Measurements from ENCODE around the gene PYGL. TPM values are rescaled to one million over a fixed set of nuclear protein-coding genes. Genes with fewer than 3 reads are reported as not detected.
"Not testable (repeated sequence)": the region's sequence is repeated elsewhere in the genome, so short reads cannot be mapped to it uniquely, and the experiment has no call there.

The PYGL gene
- total RNA-seq, 1 donor from 2014 or later, result 65.6 TPM

DNA sequence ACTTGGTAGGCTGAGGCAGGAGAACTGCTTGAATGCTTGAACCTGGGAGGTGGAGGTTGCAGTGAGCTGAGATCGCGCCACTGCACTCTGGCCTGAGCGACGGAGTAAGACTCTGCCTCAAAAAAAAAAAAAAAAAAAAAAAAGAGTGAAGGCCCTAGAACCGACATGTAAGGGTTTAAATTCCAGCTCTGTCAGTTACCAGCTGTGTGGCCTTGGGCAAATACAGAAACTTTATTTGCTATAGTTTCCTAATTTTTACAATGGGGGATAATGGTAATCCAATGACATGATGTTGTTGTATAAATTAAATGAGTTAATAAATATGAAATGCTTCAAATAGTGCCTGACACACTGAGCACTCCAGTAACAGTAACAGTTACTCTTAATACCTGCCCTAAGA, 19.6 kb upstream of the PYGL start:
- intact Hi-C loops (cut with DNase I), result no loop called here
- TF ChIP-seq, protein P1, sequence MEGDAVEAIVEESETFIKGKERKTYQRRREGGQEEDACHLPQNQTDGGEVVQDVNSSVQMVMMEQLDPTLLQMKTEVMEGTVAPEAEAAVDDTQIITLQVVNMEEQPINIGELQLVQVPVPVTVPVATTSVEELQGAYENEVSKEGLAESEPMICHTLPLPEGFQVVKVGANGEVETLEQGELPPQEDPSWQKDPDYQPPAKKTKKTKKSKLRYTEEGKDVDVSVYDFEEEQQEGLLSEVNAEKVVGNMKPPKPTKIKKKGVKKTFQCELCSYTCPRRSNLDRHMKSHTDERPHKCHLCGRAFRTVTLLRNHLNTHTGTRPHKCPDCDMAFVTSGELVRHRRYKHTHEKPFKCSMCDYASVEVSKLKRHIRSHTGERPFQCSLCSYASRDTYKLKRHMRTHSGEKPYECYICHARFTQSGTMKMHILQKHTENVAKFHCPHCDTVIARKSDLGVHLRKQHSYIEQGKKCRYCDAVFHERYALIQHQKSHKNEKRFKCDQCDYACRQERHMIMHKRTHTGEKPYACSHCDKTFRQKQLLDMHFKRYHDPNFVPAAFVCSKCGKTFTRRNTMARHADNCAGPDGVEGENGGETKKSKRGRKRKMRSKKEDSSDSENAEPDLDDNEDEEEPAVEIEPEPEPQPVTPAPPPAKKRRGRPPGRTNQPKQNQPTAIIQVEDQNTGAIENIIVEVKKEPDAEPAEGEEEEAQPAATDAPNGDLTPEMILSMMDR (IDR thresholded peaks at IDR 0.05), result no peak

GRCh38 chr14:50961605-50962221, 17.4 kb upstream of the PYGL start:
- Histone ChIP-seq H3K27ac (no peak overlapping the region), H3K9me3 (no peaks in the 10 kb centered on the region), H3K4me3 (no peak overlapping the region), H3K36me3 (no peaks in the 10 kb centered on the region), H3K4me1 (peaks cover 22% of the 10 kb centered on the region), H3K27me3 (ENCODE audit: low read depth) (no peaks in the 10 kb centered on the region)
- intact Hi-C loops (cut with DNase I), result no loop called here
- TF ChIP-seq, protein P1 (IDR thresholded peaks at IDR 0.05), result no peak
- DNase-seq (no peak), ATAC-seq (peak; percentile 18 to 23)

More for the DNA sequence above, 19.6 kb upstream of the PYGL start:
- Histone ChIP-seq H3K4me1 (peaks cover 22% of the 10 kb centered on the region), H3K36me3 (no peaks in the 10 kb centered on the region), H3K4me3 (no peak overlapping the region), H3K9me3 (no peaks in the 10 kb centered on the region), H3K27ac (no peak overlapping the region), H3K27me3 (ENCODE audit: low read depth) (no peaks in the 10 kb centered on the region)
- DNase-seq (no peak), ATAC-seq (no peak)

GRCh38 chr14:50957296-50957695, 13.0 kb upstream of the PYGL start:
- TF ChIP-seq, protein P1 (IDR thresholded peaks at IDR 0.05), result no peak
- Histone ChIP-seq H3K27me3 (ENCODE audit: low read depth) (no peaks in the 10 kb centered on the region), H3K4me1 (peaks cover 12% of the 10 kb centered on the region), H3K4me3 (no peak overlapping the region), H3K9me3 (no peaks in the 10 kb centered on the region), H3K27ac (no peak overlapping the region), H3K36me3 (no peaks in the 10 kb centered on the region)
- intact Hi-C loops (cut with DNase I), result no loop called here
- DNase-seq (no peak), ATAC-seq (no peak)

DNA sequence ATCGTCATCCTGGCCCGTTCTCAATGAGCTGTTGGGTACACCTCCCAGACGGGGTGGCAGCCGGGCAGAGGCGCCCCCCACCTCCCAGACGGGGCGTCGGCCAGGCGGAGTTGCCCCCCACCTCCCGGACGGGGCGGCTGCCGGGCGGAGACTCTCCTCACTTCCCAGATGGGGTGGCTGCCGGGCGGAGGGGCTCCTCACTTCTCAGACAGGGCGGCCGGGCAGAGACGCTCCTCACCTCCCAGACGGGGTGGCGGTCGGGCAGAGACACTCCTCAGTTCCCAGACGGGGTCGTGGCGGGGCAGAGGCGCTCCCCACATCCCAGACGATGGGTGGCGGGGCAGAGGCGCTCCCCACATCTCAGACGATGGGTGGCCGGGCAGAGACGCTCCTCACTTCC, 12.1 kb upstream of the PYGL start:
- H3K36me3 ChIP-seq; intact Hi-C loops (cut with DNase I); DNase-seq; H3K27me3 ChIP-seq (ENCODE audit: low read depth); ATAC-seq; H3K27ac ChIP-seq; H3K4me1 ChIP-seq; H3K9me3 ChIP-seq; H3K4me3 ChIP-seq: not testable (repeated sequence)

DNA sequence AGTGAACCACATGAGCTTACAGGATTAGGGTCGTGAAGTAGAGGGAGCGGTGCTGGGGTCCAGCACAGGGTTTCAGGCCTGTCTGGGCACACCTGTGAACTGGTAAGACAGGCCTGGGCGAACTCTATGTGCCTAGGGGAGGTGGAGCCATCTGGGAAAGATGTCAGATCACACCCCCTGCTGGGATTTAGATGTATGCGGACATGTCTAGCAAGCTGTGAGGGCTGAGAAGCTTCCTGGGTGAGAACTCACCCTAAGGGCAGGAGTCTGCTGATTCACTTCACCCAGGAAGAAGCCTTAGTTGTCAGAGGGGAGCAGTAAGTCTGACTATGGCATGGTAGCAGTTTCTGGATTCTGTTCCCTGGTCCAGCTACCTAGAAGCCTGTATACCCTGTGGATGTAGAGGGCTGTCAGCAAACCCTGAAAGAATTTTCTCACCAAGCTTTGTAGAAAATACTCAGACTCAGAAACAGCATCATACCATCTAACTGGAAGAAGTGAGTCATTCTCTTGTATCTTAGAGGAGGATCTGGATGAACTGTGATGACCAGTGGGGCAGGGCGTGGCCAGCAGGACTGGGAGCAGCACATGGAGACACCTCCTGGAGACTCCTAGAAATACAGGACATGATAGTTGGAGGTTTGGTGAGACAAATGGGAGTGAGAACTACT, 11.2 kb upstream of the PYGL start:
- ATAC-seq (peak; percentile 78 to 88), DNase-seq (peak; percentile 75)
- TF ChIP-seq, protein P1 (IDR thresholded peaks at IDR 0.05), result peak; percentile 16
- no peaks in the 10 kb centered on the region for H3K4me1 ChIP-seq
- peak overlapping the region; percentile 36 for H3K27ac ChIP-seq
- no peaks in the 10 kb centered on the region for H3K36me3 ChIP-seq
- no peaks in the 10 kb centered on the region for H3K9me3 ChIP-seq
- intact Hi-C loops (cut with DNase I), result no loop called here
- no peak overlapping the region for H3K4me3 ChIP-seq
- H3K27me3 ChIP-seq (ENCODE audit: low read depth), result no peaks in the 10 kb centered on the region

DNA sequence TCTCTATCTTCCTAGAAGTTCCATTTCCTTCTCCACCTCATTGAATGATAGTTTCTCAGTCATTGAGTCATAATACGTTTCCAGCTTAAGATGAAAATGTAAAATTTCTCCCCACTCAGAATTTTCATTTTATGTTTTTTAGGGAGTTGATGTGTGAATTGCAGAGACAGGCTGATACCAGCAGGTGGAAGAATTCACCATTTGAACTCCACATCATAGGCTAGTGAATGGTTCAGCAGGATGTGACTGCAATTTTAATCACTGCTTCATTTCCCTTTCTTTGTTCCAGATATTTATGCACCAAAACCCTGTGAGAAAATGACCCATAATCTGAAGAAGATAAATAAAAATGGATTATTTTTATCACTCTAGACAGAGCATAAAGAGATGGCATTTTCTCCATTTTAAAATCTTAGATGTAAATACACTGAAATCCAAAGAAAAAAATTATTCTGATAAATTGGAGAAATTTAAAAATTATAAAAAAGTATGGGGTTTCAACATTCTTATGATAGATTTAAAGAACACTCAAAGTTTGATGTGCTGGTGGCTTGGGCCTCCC, 10.6 kb upstream of the PYGL start:
- H3K4me3 ChIP-seq, result no peak overlapping the region
- peak overlapping the region; percentile 36 for H3K27ac ChIP-seq
- H3K27me3 ChIP-seq (ENCODE audit: low read depth), result no peaks in the 10 kb centered on the region
- H3K4me1 ChIP-seq, result no peaks in the 10 kb centered on the region
- ATAC-seq (peak; percentile 67 to 84), DNase-seq (no peak)
- intact Hi-C loops (cut with DNase I), result no loop called here
- H3K9me3 ChIP-seq, result no peaks in the 10 kb centered on the region
- TF ChIP-seq, protein P1 (IDR thresholded peaks at IDR 0.05), result peak; percentile 61
- no peaks in the 10 kb centered on the region for H3K36me3 ChIP-seq
